Mesangial cell (primary cell): ENCODE measurements around the gene CTBP2. TPM values are rescaled to one million over a fixed set of nuclear protein-coding genes. Genes with fewer than 3 reads are reported as not detected.

Experiments
- total RNA-seq: library from RNA; depleted of rRNA; stranded (reverse); fragments of >200 nt; gene quantifications from 2 replicates; pipeline ENCODE4 v1.2.3, GENCODE V29; 2015

The CTBP2 gene
- 68.8 and 81.0 TPM in 2 replicates for total RNA-seq

GRCh38 chr10:125159932-125160855, at the start of gene CTBP2:
Gene CTBP2 (minus strand): TSS chr10:125160563.

GRCh38 chr10:124941823-124942222, 218.5 kb downstream of the CTBP2 start, which contains the start of gene ZRANB1:
Gene ZRANB1 (plus strand): TSS chr10:124942123. CDS start chr10:124942494, 371 bp downstream.

Other genes starting within 250 kb of the CTBP2 start
- 8.0 and 10.8 TPM in 2 replicates for gene ZRANB1, start 218.4 kb downstream of the CTBP2 start, total RNA-seq